Measurements from ENCODE around the gene HIVEP2.

DNA sequence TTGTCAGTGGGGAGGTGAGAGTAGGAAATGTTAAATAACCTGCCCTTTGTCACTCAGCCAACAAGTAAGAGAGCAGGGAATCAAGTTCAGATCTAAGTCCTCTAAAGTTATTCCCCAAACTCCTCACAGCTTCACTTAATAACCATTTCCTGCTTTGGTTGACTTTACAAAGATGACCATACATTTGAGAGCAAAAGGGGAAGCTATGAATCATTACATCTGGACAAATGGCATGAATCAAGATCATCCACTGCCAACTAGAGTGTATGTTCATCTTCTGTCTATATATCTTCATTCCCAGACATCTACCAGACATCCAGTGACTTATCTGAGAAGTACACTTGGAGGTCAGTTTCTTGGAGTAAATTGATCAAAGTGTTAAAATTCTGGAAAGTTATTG lies 15.1 kb upstream of the HIVEP2 start:
- no peak for TF ChIP-seq EZH2phosphoT487 (IDR thresholded peaks at IDR 0.05; ENCODE audit: insufficient read depth, low read depth)
- TF ChIP-seq EZH2 (IDR thresholded peaks at IDR 0.05; ENCODE audit: insufficient read depth, poor library complexity, severe bottlenecking), result no peak
